Left lung (tissue), 10 donors: ENCODE data around the gene NCAPD3. TPM values are rescaled to one million over a fixed set of nuclear protein-coding genes. Genes with fewer than 3 reads are reported as not detected.
A peak's percentile ranks its signal among the peaks of the same experiment; 100 is the strongest.

Source experiments
- ATAC-seq: fragments of 200-7000 bp; cut with Tn5 transposase; one replicate; pipeline ENCODE4 v1.9.1; 2020; ENCODE audit warnings: moderate library complexity
- DNase-seq, 4 donors: peaks; one replicate each; pipeline ENCODE4 v3.0.0-alpha.2; 2013 to 2020
- H3K27ac ChIP-seq, 2 donors: fragments of 200-600 bp; sonication (generic) in 1 of 2; one replicate each; pipeline versions ENCODE4 v1.5.0 to v1.8.0; 2020 to 2021
- H3K27me3 ChIP-seq, 2 donors: fragments of 200-600 bp; sonication (generic) in 1 of 2; one replicate each; pipeline versions ENCODE4 v1.5.0 to v1.8.0; 2020 to 2021
- H3K36me3 ChIP-seq, 2 donors: fragments of 200-600 bp; sonication (generic) in 1 of 2; one replicate each; pipeline versions ENCODE4 v1.5.0 to v1.8.0; 2020 to 2021
- H3K4me1 ChIP-seq, 2 donors: fragments of 200-600 bp; one replicate each; pipeline ENCODE4 v1.8.0; 2021
- H3K4me3 ChIP-seq, 2 donors: fragments of 200-600 bp; sonication (generic) in 1 of 2; one replicate each; pipeline versions ENCODE4 v1.5.0 to v1.8.0; 2020 to 2021; ENCODE audit warnings: mild to moderate bottlenecking in 1 of 2
- H3K9me3 ChIP-seq, 2 donors: fragments of 200-600 bp; sonication (generic) in 1 of 2; one replicate each; pipeline versions ENCODE4 v1.5.0 to v1.8.0; 2020 to 2021
- intact Hi-C, 2 donors: fragments of 100-400 bp; cut with DNase I; formaldehyde crosslinking; loops; one replicate each; pipeline versions ENCODE4 v1.11.2 to v1.14.2; 2022
- polyA plus RNA-seq, 6 donors: library from polyadenylated mRNA; unstranded; fragments of 120-200 nt; gene quantifications; one replicate each; pipeline ENCODE4 v1.2.1, GENCODE V29; 2013; ENCODE audit not compliant: insufficient read length in 6 of 6
- total RNA-seq, 2 donors: library from RNA; stranded (reverse); fragmentation: NEBNext Ultra II Directional; extraction: Animal tissue kit (Norgen Biotek cat#: 25700); gene quantifications; one replicate each; pipeline ENCODE4 v1.2.1, GENCODE V29; 2021
- TF ChIP-seq, protein P1 (sequence below), 2 donors: fragments of 200-600 bp; sonication (generic) in 1 of 2; IDR thresholded peaks; one replicate each; pipeline versions ENCODE4 v1.5.0 to v1.8.0; 2021; ENCODE audit warnings: antibody characterized with exemption in 2 of 2
- donor health status: DM: no; HTN: yes; CAD: no.
- donor health status: DM: no; HTN: no; CAD: no.

Gene NCAPD3
- total and polyA plus RNA-seq, 8 donors = 16.4 to 37.7 (median 32.6) TPM

DNA sequence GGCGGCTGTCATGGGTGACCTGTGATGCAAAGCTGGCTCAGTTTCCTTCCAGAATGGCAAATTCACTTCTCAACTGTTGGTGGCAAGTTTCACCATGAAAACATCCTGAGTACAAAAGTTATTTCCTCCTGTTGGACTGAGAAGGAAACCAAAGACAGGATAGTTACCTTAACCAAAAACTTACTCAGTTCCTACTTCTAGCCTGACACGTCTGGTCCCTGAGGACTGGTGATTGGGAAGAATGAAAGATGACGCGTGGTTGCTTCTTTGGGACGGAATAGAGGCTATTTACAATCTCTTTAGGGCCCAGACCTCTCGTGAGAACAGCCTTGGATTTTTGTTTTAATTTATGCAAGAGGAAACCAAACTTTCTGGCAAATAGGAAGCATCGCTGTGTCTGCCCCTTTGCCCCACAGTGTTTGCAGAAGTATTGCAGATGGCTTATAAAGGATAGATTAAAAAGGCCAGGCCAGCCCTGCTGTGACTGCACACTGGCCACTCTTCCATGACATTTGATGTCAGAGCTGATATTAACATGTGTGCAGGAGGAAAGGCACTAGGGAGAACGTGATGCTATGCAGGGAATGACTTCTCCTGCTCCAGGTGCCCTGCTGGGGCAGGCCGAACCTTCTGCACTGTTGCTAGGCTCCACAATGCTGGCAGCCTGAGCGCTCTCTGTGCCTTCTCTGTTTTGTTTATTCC is 8.3 kb upstream of the NCAPD3 start:
- DNase-seq (no peak), ATAC-seq (no peak)
- Histone ChIP-seq H3K9me3 (no peaks in the 10 kb centered on the region), H3K27ac (peak overlapping the region in 1 of 2 donors; percentile 42), H3K36me3 (peaks cover 0 to 17% of the 10 kb centered on the region in 2 donors), H3K4me3 (no peak overlapping the region), H3K4me1 (peaks cover 4 to 56% of the 10 kb centered on the region in 2 donors), H3K27me3 (no peaks in the 10 kb centered on the region)
- intact Hi-C loops = no loop called here
- TF ChIP-seq, protein P1, sequence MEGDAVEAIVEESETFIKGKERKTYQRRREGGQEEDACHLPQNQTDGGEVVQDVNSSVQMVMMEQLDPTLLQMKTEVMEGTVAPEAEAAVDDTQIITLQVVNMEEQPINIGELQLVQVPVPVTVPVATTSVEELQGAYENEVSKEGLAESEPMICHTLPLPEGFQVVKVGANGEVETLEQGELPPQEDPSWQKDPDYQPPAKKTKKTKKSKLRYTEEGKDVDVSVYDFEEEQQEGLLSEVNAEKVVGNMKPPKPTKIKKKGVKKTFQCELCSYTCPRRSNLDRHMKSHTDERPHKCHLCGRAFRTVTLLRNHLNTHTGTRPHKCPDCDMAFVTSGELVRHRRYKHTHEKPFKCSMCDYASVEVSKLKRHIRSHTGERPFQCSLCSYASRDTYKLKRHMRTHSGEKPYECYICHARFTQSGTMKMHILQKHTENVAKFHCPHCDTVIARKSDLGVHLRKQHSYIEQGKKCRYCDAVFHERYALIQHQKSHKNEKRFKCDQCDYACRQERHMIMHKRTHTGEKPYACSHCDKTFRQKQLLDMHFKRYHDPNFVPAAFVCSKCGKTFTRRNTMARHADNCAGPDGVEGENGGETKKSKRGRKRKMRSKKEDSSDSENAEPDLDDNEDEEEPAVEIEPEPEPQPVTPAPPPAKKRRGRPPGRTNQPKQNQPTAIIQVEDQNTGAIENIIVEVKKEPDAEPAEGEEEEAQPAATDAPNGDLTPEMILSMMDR (IDR thresholded peaks at IDR 0.05) = no peak

DNA sequence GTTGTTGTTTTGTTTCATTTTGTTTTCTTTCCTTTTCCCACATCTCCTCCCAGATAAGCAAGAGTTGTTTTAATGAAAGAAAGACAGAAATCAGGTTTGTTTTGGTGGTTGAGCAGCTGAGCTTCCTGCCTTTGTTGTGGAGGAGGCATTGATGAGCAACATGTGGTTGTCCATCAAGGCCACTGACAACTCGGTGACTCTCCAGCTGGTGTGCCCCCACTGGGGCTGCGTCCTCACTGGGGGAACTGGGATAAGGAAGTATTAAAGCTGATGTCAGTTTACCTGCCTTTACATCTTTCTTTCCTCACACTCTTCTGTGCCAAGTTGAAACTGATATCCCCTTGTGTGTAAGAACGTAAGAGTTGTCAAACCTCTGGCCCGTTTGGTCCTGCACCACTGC is 6.6 kb upstream of the NCAPD3 start:
- H3K4me3 ChIP-seq = no peak overlapping the region
- peaks cover 14 to 74% of the 10 kb centered on the region in 2 donors for H3K4me1 ChIP-seq
- ATAC-seq (no peak), DNase-seq (no peak)
- H3K36me3 ChIP-seq = peaks cover 0 to 7% of the 10 kb centered on the region in 2 donors
- intact Hi-C loops = no loop called here
- H3K27me3 ChIP-seq = no peaks in the 10 kb centered on the region
- TF ChIP-seq, protein P1 (IDR thresholded peaks at IDR 0.05) = no peak
- no peaks in the 10 kb centered on the region for H3K9me3 ChIP-seq
- H3K27ac ChIP-seq = no peak overlapping the region

DNA sequence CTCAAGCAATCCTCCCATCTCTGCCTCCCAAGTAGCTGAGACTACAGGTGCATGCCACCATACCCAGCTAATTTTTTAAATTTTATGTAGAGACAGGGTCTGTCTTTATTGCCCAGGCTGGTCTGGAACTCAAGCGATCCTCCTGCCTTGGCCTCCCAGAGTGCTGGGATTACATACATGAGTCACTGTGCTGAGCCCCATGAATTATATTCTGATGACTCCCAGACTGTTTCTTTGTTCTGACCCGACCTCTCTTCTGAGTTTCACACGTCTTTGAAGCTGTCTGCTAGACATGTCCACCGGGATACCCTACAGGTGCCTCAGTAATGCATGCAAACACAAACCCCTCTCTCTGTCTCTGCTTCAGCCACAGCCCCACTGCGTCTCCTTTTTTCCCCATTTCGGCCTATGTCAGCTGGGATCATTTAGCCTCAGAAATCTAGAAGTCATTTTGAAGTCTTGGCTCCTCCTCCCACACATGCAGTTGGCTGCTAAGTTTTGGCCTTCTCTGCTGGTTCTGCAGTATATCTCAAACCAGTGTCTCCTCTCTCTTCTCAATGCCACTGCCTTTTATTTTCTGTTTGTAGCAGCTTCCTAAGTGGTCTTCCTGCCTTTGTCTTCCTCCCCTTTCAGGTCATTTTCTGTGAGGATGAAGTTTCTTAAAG is 5.5 kb upstream of the NCAPD3 start:
- Histone ChIP-seq H3K36me3 (no peaks in the 10 kb centered on the region), H3K27ac (no peak overlapping the region), H3K27me3 (no peaks in the 10 kb centered on the region), H3K4me1 (peaks cover 14 to 76% of the 10 kb centered on the region in 2 donors), H3K4me3 (no peak overlapping the region), H3K9me3 (no peaks in the 10 kb centered on the region)
- ATAC-seq = no peak
- DNase-seq = no peak
- intact Hi-C loops = no loop called here
- TF ChIP-seq, protein P1 (IDR thresholded peaks at IDR 0.05) = no peak

DNA sequence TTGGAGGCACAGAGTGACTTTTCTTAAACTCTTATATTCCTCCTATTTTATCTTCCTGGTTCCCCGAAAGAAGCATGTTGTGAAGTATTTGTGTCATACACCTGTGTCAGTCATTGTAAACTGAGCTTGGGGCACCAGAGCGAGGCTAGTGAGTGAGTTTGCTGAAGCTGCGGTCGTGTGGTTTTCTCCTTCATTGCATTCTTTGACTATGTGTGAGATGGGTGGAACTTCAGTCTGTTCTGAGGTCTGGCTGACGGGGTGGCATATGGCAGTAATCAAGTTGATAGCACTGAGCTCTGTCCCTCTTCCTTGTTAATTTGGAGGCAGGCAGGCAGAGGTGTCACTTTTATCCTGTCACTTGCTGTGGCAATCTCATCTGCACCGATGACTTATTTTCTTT is 4.9 kb upstream of the NCAPD3 start:
- no peak overlapping the region for H3K4me3 ChIP-seq
- no peak for ATAC-seq
- H3K27ac ChIP-seq = no peak overlapping the region
- intact Hi-C loops = no loop called here
- H3K9me3 ChIP-seq = no peaks in the 10 kb centered on the region
- no peaks in the 10 kb centered on the region for H3K27me3 ChIP-seq
- no peak for DNase-seq
- TF ChIP-seq, protein P1 (IDR thresholded peaks at IDR 0.05) = no peak
- H3K36me3 ChIP-seq = no peaks in the 10 kb centered on the region
- peaks cover 14 to 76% of the 10 kb centered on the region in 2 donors for H3K4me1 ChIP-seq

DNA sequence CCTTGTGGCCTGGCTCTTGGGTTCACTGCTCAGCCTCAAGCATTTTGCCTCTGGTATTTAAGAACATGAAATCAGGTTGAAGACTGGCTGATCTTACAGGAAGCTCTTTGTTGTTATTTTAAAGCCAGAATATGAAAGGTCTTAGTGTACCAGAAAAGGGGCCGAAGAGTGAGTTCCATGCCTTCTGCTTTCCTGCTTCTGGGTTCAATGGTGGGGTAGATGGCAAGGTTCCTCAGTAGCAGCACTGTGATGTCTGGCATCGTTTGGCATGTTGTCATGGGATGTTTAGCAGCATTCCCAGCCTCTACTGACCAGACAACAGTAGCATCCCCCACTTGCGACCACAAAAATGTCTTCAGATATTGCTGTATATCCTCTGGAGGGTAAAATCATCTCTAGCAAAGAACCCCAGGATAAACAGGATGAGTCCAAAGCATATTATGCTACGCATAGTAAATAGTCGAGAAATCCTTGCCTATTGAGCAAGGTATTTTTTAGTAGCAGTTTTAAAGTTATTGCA is 3.1 kb upstream of the NCAPD3 start:
- no peak for DNase-seq
- Histone ChIP-seq H3K36me3 (no peaks in the 10 kb centered on the region), H3K4me1 (peaks cover 19 to 76% of the 10 kb centered on the region in 2 donors), H3K27ac (no peak overlapping the region), H3K9me3 (no peaks in the 10 kb centered on the region), H3K4me3 (no peak overlapping the region), H3K27me3 (no peaks in the 10 kb centered on the region)
- TF ChIP-seq, protein P1 (IDR thresholded peaks at IDR 0.05) = no peak
- no peak for ATAC-seq
- intact Hi-C loops = no loop called here
